Parathyroid adenoma (tissue), 2 donors: ENCODE data around the gene B3GNT9.

ENCODE experiments used
- H2AFZ ChIP-seq: fragments of 300-600 bp; sonication (generic); one replicate; pipeline ENCODE4 v1.7.0; 2017; ENCODE audit warnings: antibody characterized with exemption, mild to moderate bottlenecking
- H3K27ac ChIP-seq: fragments of 300-600 bp; sonication (generic); one replicate; pipeline ENCODE4 v1.7.0; 2017
- H3K27me3 ChIP-seq: fragments of 300-600 bp; sonication (generic); one replicate; pipeline ENCODE4 v1.7.0; 2017; ENCODE audit warnings: low read length; ENCODE audit not compliant: control insufficient read depth, insufficient read depth
- H3K36me3 ChIP-seq: fragments of 300-600 bp; sonication (generic); one replicate; pipeline ENCODE4 v1.7.0; 2017; ENCODE audit warnings: low read length; ENCODE audit not compliant: control insufficient read depth, insufficient read depth
- H3K4me1 ChIP-seq: fragments of 300-600 bp; sonication (generic); one replicate; pipeline ENCODE4 v1.7.0; 2017; ENCODE audit warnings: control low read depth
- H3K4me2 ChIP-seq: fragments of 300-600 bp; sonication (generic); one replicate; pipeline ENCODE4 v1.7.0; 2017; ENCODE audit warnings: low read length
- H3K4me3 ChIP-seq: fragments of 300-600 bp; sonication (generic); one replicate; pipeline ENCODE4 v1.7.0; 2017; ENCODE audit warnings: low read depth, low read length
- H3K79me2 ChIP-seq: fragments of 300-600 bp; sonication (generic); one replicate; pipeline ENCODE4 v1.7.0; 2017; ENCODE audit warnings: control low read depth
- H3K9ac ChIP-seq: fragments of 300-600 bp; sonication (generic); one replicate; pipeline ENCODE4 v1.7.0; 2017; ENCODE audit warnings: mild to moderate bottlenecking
- H3K9me3 ChIP-seq: fragments of 300-600 bp; sonication (generic); one replicate; pipeline ENCODE4 v1.7.0; 2017; ENCODE audit warnings: low read length; ENCODE audit not compliant: control insufficient read depth
- CTCF ChIP-seq: fragments of 300-600 bp; sonication (generic); IDR thresholded peaks from one replicate; pipeline ENCODE4 v1.7.0; 2017; ENCODE audit warnings: antibody characterized with exemption, mild to moderate bottlenecking
- donor health status: primary hyperparathyroidism.

B3GNT9 gene

GRCh38 chr16:67198238-67198734 is 47.5 kb upstream of the B3GNT9 start:
- H3K9ac ChIP-seq, result no peak overlapping the region
- H3K4me2 ChIP-seq, result no peak overlapping the region
- no peaks in the 10 kb centered on the region for H3K27me3 ChIP-seq
- peaks cover 22% of the 10 kb centered on the region for H3K4me1 ChIP-seq
- peak; percentile 86 for TF ChIP-seq CTCF
- H2AFZ ChIP-seq, result peak overlapping the region; percentile 72
- H3K36me3 ChIP-seq, result no peaks in the 10 kb centered on the region
- no peak overlapping the region for H3K4me3 ChIP-seq
- peak overlapping the region; percentile 76 for H3K27ac ChIP-seq
- peaks cover 1% of the 10 kb centered on the region for H3K79me2 ChIP-seq
- no peaks in the 10 kb centered on the region for H3K9me3 ChIP-seq

- Histone ChIP-seq H3K4me1 (peaks cover 22% of the 10 kb centered on the region), H3K4me3 (no peak overlapping the region), H3K4me2 (no peak overlapping the region), H3K27me3 (no peaks in the 10 kb centered on the region), H2AFZ (no peak overlapping the region), H3K9ac (no peak overlapping the region), H3K27ac (peak overlapping the region; percentile 76), H3K36me3 (no peaks in the 10 kb centered on the region), H3K9me3 (no peaks in the 10 kb centered on the region), H3K79me2 (peaks cover 5% of the 10 kb centered on the region)
- TF ChIP-seq CTCF, result no peak
These were observed 46.9 kb upstream of the B3GNT9 start for GRCh38 chr16:67197704-67198103.

GRCh38 chr16:67196881-67197280 is 46.1 kb upstream of the B3GNT9 start:
- Histone ChIP-seq H3K9ac (no peak overlapping the region), H3K36me3 (no peaks in the 10 kb centered on the region), H3K27ac (no peak overlapping the region), H3K79me2 (peaks cover 10% of the 10 kb centered on the region), H3K4me2 (no peak overlapping the region), H3K9me3 (no peaks in the 10 kb centered on the region), H2AFZ (no peak overlapping the region), H3K4me3 (no peak overlapping the region), H3K27me3 (no peaks in the 10 kb centered on the region), H3K4me1 (peaks cover 22% of the 10 kb centered on the region)
- TF ChIP-seq CTCF, result no peak

GRCh38 chr16:67195676-67196075 is 44.9 kb upstream of the B3GNT9 start:
- H3K79me2 ChIP-seq, result peaks cover 10% of the 10 kb centered on the region
- no peak overlapping the region for H3K9ac ChIP-seq
- no peak overlapping the region for H3K27ac ChIP-seq
- no peak overlapping the region for H3K4me2 ChIP-seq
- H2AFZ ChIP-seq, result no peak overlapping the region
- H3K4me3 ChIP-seq, result no peak overlapping the region
- no peaks in the 10 kb centered on the region for H3K9me3 ChIP-seq
- H3K27me3 ChIP-seq, result no peaks in the 10 kb centered on the region
- H3K4me1 ChIP-seq, result peaks cover 22% of the 10 kb centered on the region
- TF ChIP-seq CTCF, result no peak
- H3K36me3 ChIP-seq, result no peaks in the 10 kb centered on the region

GRCh38 chr16:67194260-67194659 is 43.5 kb upstream of the B3GNT9 start:
- Histone ChIP-seq H3K36me3 (no peaks in the 10 kb centered on the region), H3K27ac (no peak overlapping the region), H3K9me3 (no peaks in the 10 kb centered on the region), H3K27me3 (no peaks in the 10 kb centered on the region), H3K79me2 (peaks cover 10% of the 10 kb centered on the region), H3K4me1 (peaks cover 18% of the 10 kb centered on the region), H3K9ac (no peak overlapping the region), H2AFZ (no peak overlapping the region), H3K4me3 (no peak overlapping the region), H3K4me2 (no peak overlapping the region)
- TF ChIP-seq CTCF, result no peak
